ENCODE results near the gene TCEAL3. TPM values are rescaled to one million over a fixed set of nuclear protein-coding genes. Genes with fewer than 3 reads are reported as not detected.

TCEAL3 gene
- total and polyA plus RNA-seq, 9 of the 15 experiments (the other 6 are each of a cell fraction or from before 2014, with no cell fraction given), result not detected

DNA sequence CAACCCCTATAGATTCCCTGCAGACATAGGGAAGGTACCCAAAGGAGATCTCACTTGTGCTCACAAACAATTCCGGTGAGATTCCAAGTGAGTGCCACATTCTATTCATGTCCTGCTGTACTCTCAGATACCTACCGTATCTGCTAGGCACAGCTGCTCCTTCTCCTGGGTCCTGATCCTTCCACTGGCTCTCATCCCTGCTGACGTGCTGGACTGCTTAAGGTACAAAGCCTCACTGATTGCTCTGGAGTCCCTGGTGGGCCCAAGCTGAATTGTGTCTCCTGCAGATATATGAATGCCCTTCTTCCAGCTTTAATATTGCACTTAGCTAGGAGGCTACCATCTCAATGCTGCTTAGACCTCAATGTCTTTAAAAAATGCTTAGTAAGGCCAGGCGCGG lies 23.4 kb downstream of the TCEAL3 start (continued):
- TF ChIP-seq, protein P1, sequence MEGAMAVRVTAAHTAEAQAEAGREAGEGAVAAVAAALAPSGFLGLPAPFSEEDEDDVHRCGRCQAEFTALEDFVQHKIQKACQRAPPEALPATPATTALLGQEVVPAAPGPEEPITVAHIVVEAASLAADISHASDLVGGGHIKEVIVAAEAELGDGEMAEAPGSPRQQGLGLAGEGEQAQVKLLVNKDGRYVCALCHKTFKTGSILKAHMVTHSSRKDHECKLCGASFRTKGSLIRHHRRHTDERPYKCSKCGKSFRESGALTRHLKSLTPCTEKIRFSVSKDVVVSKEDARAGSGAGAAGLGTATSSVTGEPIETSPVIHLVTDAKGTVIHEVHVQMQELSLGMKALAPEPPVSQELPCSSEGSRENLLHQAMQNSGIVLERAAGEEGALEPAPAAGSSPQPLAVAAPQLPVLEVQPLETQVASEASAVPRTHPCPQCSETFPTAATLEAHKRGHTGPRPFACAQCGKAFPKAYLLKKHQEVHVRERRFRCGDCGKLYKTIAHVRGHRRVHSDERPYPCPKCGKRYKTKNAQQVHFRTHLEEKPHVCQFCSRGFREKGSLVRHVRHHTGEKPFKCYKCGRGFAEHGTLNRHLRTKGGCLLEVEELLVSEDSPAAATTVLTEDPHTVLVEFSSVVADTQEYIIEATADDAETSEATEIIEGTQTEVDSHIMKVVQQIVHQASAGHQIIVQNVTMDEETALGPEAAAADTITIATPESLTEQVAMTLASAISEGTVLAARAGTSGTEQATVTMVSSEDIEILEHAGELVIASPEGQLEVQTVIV (CRISPR knock-in tag; IDR thresholded peaks at IDR 0.05; ENCODE audit: borderline replicate concordance), result no peak
- TF ChIP-seq ZFP36 (IDR thresholded peaks at IDR 0.05; ENCODE audit: low read depth, low read length, partially characterized antibody) (no peak), THRAP3 (IDR thresholded peaks at IDR 0.05; ENCODE audit: borderline replicate concordance) (no peak), EGR1 (conservative IDR thresholded peaks at IDR 0.05) (no peak), LCOR (CRISPR knock-in tag; IDR thresholded peaks at IDR 0.05) (no peak), YY1 (IDR thresholded peaks at IDR 0.05; ENCODE audit: borderline replicate concordance in 1 of 3, control insufficient read depth in 1 of 3, extremely low read depth in 1 of 3, insufficient read depth in 3 of 3, insufficient read length in 1 of 3, insufficient replicate concordance in 2 of 3, low read depth in 1 of 3, low read length in 2 of 3) (no peak)
- TF ChIP-seq, protein P2, sequence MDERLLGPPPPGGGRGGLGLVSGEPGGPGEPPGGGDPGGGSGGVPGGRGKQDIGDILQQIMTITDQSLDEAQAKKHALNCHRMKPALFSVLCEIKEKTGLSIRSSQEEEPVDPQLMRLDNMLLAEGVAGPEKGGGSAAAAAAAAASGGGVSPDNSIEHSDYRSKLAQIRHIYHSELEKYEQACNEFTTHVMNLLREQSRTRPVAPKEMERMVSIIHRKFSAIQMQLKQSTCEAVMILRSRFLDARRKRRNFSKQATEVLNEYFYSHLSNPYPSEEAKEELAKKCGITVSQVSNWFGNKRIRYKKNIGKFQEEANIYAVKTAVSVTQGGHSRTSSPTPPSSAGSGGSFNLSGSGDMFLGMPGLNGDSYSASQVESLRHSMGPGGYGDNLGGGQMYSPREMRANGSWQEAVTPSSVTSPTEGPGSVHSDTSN (CRISPR knock-in tag; IDR thresholded peaks at IDR 0.05; ENCODE audit: low read depth), result no peak
- TF ChIP-seq, protein P2 (tag; conservative IDR thresholded peaks at IDR 0.05; ENCODE audit: low read depth), result no peak
- TF ChIP-seq, protein P3, sequence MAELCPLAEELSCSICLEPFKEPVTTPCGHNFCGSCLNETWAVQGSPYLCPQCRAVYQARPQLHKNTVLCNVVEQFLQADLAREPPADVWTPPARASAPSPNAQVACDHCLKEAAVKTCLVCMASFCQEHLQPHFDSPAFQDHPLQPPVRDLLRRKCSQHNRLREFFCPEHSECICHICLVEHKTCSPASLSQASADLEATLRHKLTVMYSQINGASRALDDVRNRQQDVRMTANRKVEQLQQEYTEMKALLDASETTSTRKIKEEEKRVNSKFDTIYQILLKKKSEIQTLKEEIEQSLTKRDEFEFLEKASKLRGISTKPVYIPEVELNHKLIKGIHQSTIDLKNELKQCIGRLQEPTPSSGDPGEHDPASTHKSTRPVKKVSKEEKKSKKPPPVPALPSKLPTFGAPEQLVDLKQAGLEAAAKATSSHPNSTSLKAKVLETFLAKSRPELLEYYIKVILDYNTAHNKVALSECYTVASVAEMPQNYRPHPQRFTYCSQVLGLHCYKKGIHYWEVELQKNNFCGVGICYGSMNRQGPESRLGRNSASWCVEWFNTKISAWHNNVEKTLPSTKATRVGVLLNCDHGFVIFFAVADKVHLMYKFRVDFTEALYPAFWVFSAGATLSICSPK (IDR thresholded peaks at IDR 0.05; ENCODE audit: borderline replicate concordance), result no peak
